Panc1 (cell line): ENCODE measurements around the gene HKDC1. TPM values are rescaled to one million over a fixed set of nuclear protein-coding genes. Genes with fewer than 3 reads are reported as not detected.

Source experiments
- ATAC-seq: fragments of 200-7000 bp; cut with Tn5 transposase; 2 replicates; pipeline ENCODE4 v1.9.1; 2020; ENCODE audit warnings: mild to moderate bottlenecking, moderate library complexity
- BruUV-seq: library from RNA; stranded (reverse); fragments of 400-500 nt; replicated peaks from 2 replicates; lab custom pipeline; 2021; lab: Mats Ljungman, UMichigan
- CTCF ChIA-PET: fragments of 300-600 bp; sonication (Branson Sonifier 250); formaldehyde crosslinking; loops from one replicate; lab custom pipeline; 2022; ENCODE audit warnings: antibody characterized with exemption; lab: Charles Lee
- POLR2A ChIA-PET: fragments of 300-600 bp; sonication (Branson Sonifier 250); formaldehyde crosslinking; loops from one replicate; lab custom pipeline; 2022; ENCODE audit warnings: antibody characterized with exemption; lab: Charles Lee
- DNase-seq: peaks from one replicate; pipeline ENCODE4 v3.0.0-alpha.2; 2010; ENCODE audit warnings: low read depth, low spot score
- H3K27ac ChIP-seq: 2 replicates; pipeline ENCODE4 v1.5.1; 2011; ENCODE audit warnings: mild to moderate bottlenecking, low read length, inconsistent platforms
- H3K27me3 ChIP-seq: fragments of 200-500 bp; sonication (Bioruptor generic); 2 replicates; pipeline ENCODE4 v1.6.0; 2014; ENCODE audit warnings: low read length, inconsistent platforms; ENCODE audit not compliant: control insufficient read depth, insufficient read depth
- H3K36me3 ChIP-seq: fragments of 200-500 bp; sonication (Bioruptor generic); 2 replicates; pipeline ENCODE4 v1.5.1; 2014; ENCODE audit warnings: inconsistent platforms, mild to moderate bottlenecking, low read length, moderate library complexity; ENCODE audit not compliant: control insufficient read depth, insufficient read depth
- H3K4me1 ChIP-seq: 2 replicates; pipeline ENCODE4 v1.5.1; 2011; ENCODE audit warnings: inconsistent platforms, mild to moderate bottlenecking, low read length, moderate library complexity; ENCODE audit not compliant: control insufficient read depth, insufficient read depth
- H3K4me3 ChIP-seq, 2 experiments: 2 replicates each; pipeline ENCODE4 v1.5.1; 2011 to 2012; ENCODE audit warnings: low read depth in 2 of 2, low read length in 2 of 2, mild to moderate bottlenecking in 2 of 2, inconsistent platforms in 1 of 2, moderate library complexity in 1 of 2
- H3K9me3 ChIP-seq: fragments of 200-500 bp; sonication (Bioruptor generic); 2 replicates; pipeline ENCODE4 v1.5.1; 2014; ENCODE audit warnings: low read depth, mild to moderate bottlenecking, inconsistent platforms, low read length, moderate library complexity; ENCODE audit not compliant: control insufficient read depth, insufficient read depth
- POLR2AphosphoS5 ChIP-seq: IDR thresholded peaks from 2 replicates; pipeline ENCODE4 v1.6.1; 2012; ENCODE audit warnings: mild to moderate bottlenecking, low read depth, low read length, moderate library complexity
- SIN3A ChIP-seq: IDR thresholded peaks from 2 replicates; pipeline ENCODE4 v1.6.1; 2012; ENCODE audit warnings: low read depth, mild to moderate bottlenecking, low read length, moderate library complexity, borderline replicate concordance; ENCODE audit not compliant: insufficient read depth
- TCF7L2 ChIP-seq: IDR thresholded peaks from 2 replicates; pipeline ENCODE4 v1.6.1; 2011; ENCODE audit warnings: mild to moderate bottlenecking, low read depth, low read length, inconsistent platforms
- in situ Hi-C: cut with HindIII; loops from 2 replicates; pipeline ENCODE4 v1.10.0; 2016; ENCODE audit warnings: low sequenced_read_pairs, low pct_unique_long_range_greater_than_20kb
- intact Hi-C: fragments of 100-400 bp; cut with micrococcal nuclease; formaldehyde crosslinking; loops from one replicate; pipeline ENCODE4 v1.10.0; 2022; ENCODE audit not compliant: unreplicated experiment
- total RNA-seq: library from RNA; stranded (reverse); gene quantifications from one replicate; pipeline ENCODE4 v1.2.1, GENCODE V29; 2021; ENCODE audit not compliant: unreplicated experiment
- TF ChIP-seq, protein P1 (sequence below), 2 experiments: IDR thresholded peaks; 2 replicates each; pipeline ENCODE4 v1.6.1; 2011 to 2012; ENCODE audit warnings: low read depth in 2 of 2, control low read depth in 1 of 2, low read length in 1 of 2, mild to moderate bottlenecking in 1 of 2, moderate library complexity in 1 of 2; ENCODE audit not compliant: insufficient read depth in 1 of 2
- TF ChIP-seq, protein P2 (sequence below): fragments of 450-650 bp; IDR thresholded peaks from 2 replicates; pipeline ENCODE4 v1.5.1; 2017; ENCODE audit warnings: mild to moderate bottlenecking

Gene HKDC1
- total RNA-seq, 1 experiment from 2014 or later, result 1.1 TPM

DNA sequence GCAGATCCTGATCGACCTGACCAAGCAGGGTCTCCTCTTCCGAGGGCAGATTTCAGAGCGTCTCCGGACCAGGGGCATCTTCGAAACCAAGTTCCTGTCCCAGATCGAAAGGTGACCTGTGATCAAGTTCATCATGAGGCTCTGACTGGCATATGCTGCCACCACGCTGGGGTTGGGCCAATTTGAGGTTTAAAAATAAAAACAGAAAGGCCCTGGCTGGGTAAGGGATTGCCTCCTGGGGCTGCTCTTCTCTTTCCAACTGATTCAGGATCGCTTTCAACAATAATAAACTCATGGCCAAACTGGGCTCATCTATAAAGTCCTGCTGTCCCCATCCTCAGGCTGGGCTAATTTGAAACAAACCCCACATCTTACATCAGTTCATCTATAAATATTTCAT lies 41.1 kb downstream of the HKDC1 start:
- ChIA-PET CTCF (no interaction called here), POLR2A (no interaction called here)
- Histone ChIP-seq H3K4me3 (no peak overlapping the region), H3K9me3 (no peaks in the 10 kb centered on the region), H3K27ac (no peak overlapping the region), H3K4me1 (no peaks in the 10 kb centered on the region), H3K27me3 (peaks cover 9% of the 10 kb centered on the region; the same call in 1 of the 2 replicates), H3K36me3 (no peaks in the 10 kb centered on the region)
- no peak for TF ChIP-seq TCF7L2
- TF ChIP-seq POLR2AphosphoS5, result no peak
- TF ChIP-seq, protein P1, sequence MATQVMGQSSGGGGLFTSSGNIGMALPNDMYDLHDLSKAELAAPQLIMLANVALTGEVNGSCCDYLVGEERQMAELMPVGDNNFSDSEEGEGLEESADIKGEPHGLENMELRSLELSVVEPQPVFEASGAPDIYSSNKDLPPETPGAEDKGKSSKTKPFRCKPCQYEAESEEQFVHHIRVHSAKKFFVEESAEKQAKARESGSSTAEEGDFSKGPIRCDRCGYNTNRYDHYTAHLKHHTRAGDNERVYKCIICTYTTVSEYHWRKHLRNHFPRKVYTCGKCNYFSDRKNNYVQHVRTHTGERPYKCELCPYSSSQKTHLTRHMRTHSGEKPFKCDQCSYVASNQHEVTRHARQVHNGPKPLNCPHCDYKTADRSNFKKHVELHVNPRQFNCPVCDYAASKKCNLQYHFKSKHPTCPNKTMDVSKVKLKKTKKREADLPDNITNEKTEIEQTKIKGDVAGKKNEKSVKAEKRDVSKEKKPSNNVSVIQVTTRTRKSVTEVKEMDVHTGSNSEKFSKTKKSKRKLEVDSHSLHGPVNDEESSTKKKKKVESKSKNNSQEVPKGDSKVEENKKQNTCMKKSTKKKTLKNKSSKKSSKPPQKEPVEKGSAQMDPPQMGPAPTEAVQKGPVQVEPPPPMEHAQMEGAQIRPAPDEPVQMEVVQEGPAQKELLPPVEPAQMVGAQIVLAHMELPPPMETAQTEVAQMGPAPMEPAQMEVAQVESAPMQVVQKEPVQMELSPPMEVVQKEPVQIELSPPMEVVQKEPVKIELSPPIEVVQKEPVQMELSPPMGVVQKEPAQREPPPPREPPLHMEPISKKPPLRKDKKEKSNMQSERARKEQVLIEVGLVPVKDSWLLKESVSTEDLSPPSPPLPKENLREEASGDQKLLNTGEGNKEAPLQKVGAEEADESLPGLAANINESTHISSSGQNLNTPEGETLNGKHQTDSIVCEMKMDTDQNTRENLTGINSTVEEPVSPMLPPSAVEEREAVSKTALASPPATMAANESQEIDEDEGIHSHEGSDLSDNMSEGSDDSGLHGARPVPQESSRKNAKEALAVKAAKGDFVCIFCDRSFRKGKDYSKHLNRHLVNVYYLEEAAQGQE (IDR thresholded peaks at IDR 0.05; ENCODE audit: insufficient read depth in 1 of 2, low read depth in 2 of 2, low read length in 1 of 2), result no peak
- no peak for TF ChIP-seq SIN3A
- TF ChIP-seq, protein P2, sequence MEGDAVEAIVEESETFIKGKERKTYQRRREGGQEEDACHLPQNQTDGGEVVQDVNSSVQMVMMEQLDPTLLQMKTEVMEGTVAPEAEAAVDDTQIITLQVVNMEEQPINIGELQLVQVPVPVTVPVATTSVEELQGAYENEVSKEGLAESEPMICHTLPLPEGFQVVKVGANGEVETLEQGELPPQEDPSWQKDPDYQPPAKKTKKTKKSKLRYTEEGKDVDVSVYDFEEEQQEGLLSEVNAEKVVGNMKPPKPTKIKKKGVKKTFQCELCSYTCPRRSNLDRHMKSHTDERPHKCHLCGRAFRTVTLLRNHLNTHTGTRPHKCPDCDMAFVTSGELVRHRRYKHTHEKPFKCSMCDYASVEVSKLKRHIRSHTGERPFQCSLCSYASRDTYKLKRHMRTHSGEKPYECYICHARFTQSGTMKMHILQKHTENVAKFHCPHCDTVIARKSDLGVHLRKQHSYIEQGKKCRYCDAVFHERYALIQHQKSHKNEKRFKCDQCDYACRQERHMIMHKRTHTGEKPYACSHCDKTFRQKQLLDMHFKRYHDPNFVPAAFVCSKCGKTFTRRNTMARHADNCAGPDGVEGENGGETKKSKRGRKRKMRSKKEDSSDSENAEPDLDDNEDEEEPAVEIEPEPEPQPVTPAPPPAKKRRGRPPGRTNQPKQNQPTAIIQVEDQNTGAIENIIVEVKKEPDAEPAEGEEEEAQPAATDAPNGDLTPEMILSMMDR, result no peak
- DNase-seq (no peak), ATAC-seq (no peak)
- intact Hi-C loops, result no loop called here
- in situ Hi-C loops, result no loop called here
- BruUV-seq, result no TSS peak

DNA sequence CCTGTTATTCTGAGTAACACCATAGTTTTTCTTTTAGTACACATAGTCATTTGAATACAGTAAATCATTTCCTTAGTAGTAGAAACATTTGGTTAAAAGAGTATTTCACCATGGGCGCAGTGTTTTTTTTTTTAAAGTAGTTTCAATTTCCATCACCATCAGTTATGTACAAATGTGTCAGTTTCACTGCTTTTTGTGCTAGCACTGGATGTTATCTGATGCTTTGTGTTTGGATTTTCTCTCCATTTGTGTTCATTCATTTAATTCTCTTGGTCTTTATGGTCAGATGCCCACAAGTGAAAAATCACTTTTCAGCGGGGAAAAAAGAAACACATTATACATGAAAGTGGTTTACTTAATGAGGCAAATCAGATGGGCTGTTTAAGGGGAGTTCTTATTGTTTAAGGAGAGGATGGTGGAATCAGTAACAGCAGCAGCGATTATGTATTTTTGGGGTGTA lies 42.2 kb downstream of the HKDC1 start:
- CTCF ChIA-PET, result no interaction called here
- in situ Hi-C loops, result no loop called here
- Histone ChIP-seq H3K27me3 (peaks cover 9% of the 10 kb centered on the region; the same call in 1 of the 2 replicates), H3K4me3 (no peak overlapping the region), H3K9me3 (no peaks in the 10 kb centered on the region), H3K27ac (no peak overlapping the region), H3K36me3 (no peaks in the 10 kb centered on the region), H3K4me1 (no peaks in the 10 kb centered on the region)
- BruUV-seq, result no TSS peak
- DNase-seq (no peak), ATAC-seq (no peak)
- POLR2A ChIA-PET, result no interaction called here
- intact Hi-C loops, result no loop called here
- TF ChIP-seq, protein P1 (IDR thresholded peaks at IDR 0.05; ENCODE audit: insufficient read depth in 1 of 2, low read depth in 2 of 2, low read length in 1 of 2), result no peak
- TF ChIP-seq POLR2AphosphoS5 (no peak), TCF7L2 (no peak), SIN3A (no peak)
- TF ChIP-seq, protein P2, result no peak
